ENCODE data around the gene SRRM1.
"Not testable (repeated sequence)": the region's sequence is repeated elsewhere in the genome, so short reads cannot be mapped to it uniquely, and the experiment has no call there.

The SRRM1 gene

DNA sequence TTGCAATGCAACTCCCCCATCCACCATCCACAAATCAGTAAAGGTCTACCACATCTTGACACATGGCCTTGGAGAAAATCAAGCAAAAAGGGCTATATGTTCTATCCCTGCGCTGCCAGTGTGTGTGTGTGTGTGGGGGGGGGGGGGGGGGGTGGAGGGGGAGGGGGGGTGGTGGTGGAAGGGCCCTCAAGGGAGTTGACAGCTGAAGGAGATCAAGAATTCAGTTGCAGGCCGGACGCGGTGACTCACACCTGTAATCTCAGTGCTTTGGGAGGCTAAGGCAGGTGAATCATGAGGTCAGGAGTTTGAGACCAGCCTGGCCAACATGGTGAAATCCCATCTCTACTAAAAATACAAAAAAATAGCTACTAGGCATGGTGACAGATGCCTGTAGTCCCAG lies 64.6 kb downstream of the SRRM1 start:
- H3K9ac ChIP-seq (ENCODE audit: low read depth, low read length) = no peak overlapping the region
- H3K4me1 ChIP-seq (ENCODE audit: insufficient read depth, low read length) = peaks cover 10% of the 10 kb centered on the region; the same call in 1 of the 2 replicates
- no peaks in the 10 kb centered on the region for H3K36me3 ChIP-seq (ENCODE audit: insufficient read depth, low read length)
- no peaks in the 10 kb centered on the region for H3K9me3 ChIP-seq (ENCODE audit: control insufficient read depth, insufficient read depth, low read length)

DNA sequence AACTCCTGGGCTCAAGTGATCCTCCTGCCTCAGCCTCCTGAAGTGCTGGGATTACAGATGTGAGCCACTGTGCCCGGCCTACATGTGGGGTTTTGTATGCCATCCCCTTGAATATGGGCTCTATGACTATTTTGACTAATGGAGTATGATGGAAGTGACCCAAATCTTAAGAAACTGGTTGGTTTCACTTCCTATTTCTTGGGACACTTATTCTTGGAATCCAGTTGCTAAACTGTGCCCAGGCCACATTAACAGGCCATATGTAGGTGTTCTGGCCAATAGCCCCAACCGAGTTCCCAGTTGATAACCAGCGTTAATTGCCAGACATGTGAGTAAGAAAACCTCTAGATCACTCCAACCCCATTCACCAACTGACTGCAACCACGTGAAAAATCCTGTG lies 65.8 kb downstream of the SRRM1 start:
- H3K4me1 ChIP-seq (ENCODE audit: insufficient read depth, low read length) = peaks cover 10% of the 10 kb centered on the region; the same call in 1 of the 2 replicates
- H3K9ac ChIP-seq (ENCODE audit: low read depth, low read length) = no peak overlapping the region
- H3K36me3 ChIP-seq (ENCODE audit: insufficient read depth, low read length) = no peaks in the 10 kb centered on the region
- no peaks in the 10 kb centered on the region for H3K9me3 ChIP-seq (ENCODE audit: control insufficient read depth, insufficient read depth, low read length)

DNA sequence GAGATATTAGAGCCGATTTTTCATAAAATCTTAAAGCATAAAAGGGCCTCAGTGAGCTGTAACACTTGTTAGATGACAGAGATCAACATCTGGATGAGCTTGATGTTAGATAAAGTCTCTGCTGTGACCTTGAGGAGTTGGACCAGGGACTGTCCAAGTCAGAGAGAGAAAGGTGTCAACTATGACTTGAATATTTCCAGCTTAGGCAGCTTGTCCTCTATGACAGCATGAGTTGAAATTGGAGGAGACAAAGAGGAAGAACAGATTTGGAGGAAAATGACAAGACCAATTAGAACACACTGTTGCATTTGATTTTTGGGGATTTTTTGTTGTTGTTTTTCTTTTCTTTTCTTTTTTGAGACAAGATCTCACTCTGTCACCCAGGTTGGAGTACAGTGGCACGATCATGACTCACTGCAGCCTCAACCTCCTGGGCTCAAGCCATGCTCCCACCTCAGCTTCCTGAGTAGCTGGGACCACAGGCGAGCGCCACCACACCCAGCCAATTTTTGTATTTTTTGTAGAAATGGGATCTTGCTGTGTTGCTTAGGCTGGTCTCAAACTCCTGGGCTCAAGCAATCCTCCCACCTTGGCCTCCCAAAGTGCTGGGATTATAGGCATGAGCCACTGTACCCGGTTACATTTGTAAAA lies 66.8 kb downstream of the SRRM1 start:
- Histone ChIP-seq H3K9ac (ENCODE audit: low read depth, low read length) (no peak overlapping the region), H3K9me3 (ENCODE audit: control insufficient read depth, insufficient read depth, low read length) (no peaks in the 10 kb centered on the region), H3K36me3 (ENCODE audit: insufficient read depth, low read length) (no peaks in the 10 kb centered on the region), H3K4me1 (ENCODE audit: insufficient read depth, low read length) (peaks cover 5% of the 10 kb centered on the region; the same call in 1 of the 2 replicates)

DNA sequence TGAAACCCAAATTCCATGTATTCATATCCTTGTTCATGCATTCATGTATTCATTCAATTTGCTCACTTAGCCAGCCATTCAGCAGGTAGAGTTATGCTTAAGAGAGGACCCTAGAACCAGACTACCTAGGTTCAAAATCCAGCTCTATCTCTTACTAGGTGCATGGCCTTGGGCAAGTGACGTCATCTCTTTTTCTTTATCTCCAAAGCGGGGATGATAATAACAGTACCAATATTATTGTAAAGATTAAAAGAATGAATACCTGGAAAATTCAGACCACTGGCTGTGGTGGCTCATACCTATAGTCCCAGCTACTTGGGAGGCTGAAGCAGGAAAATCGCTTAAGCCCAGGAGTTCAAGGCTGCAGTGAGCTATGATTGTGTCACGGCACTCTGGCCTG lies 68.2 kb downstream of the SRRM1 start:
- no peaks in the 10 kb centered on the region for H3K4me1 ChIP-seq (ENCODE audit: insufficient read depth, low read length)
- H3K9me3 ChIP-seq (ENCODE audit: control insufficient read depth, insufficient read depth, low read length) = no peaks in the 10 kb centered on the region
- H3K36me3 ChIP-seq (ENCODE audit: insufficient read depth, low read length) = no peaks in the 10 kb centered on the region
- H3K9ac ChIP-seq (ENCODE audit: low read depth, low read length) = no peak overlapping the region

DNA sequence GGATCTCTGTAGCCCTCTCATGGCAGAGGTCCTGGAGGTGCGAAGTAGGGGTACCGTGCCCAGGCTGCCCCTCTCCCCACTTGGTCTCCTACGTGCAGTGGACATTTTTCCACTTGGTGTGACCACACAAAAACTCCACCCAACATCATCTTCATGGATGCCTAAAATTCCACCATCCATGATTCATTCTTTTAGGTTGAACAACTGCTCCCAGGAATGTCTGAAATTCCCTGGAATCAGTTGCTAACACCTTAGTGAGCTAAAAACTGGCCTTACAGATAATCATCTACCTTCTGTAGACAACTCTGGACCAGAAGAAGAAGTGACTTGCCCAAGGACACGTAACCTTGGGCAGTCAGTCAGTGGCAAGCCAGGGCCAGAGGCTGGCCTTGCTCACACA lies 70.1 kb downstream of the SRRM1 start:
- no peak overlapping the region for H3K9ac ChIP-seq (ENCODE audit: low read depth, low read length)
- H3K9me3 ChIP-seq (ENCODE audit: control insufficient read depth, insufficient read depth, low read length) = no peaks in the 10 kb centered on the region
- H3K4me1 ChIP-seq (ENCODE audit: insufficient read depth, low read length) = no peaks in the 10 kb centered on the region
- H3K36me3 ChIP-seq (ENCODE audit: insufficient read depth, low read length) = no peaks in the 10 kb centered on the region

DNA sequence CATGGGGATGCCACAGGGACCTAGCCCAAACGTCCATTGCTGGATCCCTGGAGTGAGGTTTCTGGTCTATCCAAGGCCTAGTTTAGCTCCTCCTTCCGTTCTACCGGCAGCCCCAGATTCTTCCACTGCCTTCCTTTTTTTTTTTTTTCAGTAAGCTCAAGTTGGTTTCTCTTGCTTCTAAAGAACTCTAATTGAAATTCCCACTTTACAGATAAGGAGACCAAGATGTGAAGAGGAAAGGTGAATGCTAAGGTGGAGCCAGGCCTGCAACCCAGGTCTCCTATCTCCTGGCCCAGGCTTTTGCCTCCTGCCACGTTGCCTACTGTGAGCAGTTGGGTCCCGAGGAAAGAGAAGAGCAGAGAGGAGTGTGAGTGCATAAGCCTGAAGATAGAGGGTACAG lies 70.6 kb downstream of the SRRM1 start:
- no peaks in the 10 kb centered on the region for H3K4me1 ChIP-seq (ENCODE audit: insufficient read depth, low read length)
- no peaks in the 10 kb centered on the region for H3K9me3 ChIP-seq (ENCODE audit: control insufficient read depth, insufficient read depth, low read length)
- no peak overlapping the region for H3K9ac ChIP-seq (ENCODE audit: low read depth, low read length)
- H3K36me3 ChIP-seq (ENCODE audit: insufficient read depth, low read length) = no peaks in the 10 kb centered on the region

DNA sequence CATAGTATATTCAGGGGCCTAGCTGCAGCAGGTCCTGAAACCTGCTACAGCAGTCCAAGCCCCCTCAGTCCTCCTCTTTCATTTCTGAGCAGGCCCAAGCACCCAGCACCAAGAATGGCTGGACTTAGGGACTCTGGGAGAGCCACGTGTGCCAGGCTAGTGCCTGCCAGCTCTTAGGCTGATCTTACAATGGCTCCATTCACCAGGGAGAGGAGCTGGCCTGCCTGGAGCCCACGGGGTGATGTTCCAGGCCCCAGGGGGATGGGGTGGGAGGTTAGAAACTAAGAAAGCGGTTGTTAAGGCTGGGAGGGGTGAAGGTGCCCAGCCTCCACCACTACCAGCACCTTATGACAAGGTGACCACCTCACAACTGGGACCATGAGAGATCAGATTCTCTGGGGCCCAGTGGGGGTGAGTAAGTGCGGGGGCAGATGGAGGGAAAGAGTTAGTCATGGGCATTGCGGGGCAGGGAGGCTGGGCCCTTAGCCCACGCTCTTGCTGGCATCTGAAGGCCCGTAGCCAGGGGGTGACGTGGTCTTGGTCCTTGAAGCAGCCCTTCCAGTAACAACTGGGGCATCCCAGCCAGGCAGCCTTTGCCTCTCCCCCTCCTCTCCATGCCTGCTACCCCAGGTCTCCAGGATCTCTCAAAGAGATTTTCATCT lies 71.9 kb downstream of the SRRM1 start:
- Histone ChIP-seq H3K36me3 (ENCODE audit: insufficient read depth, low read length) (no peaks in the 10 kb centered on the region), H3K4me1 (ENCODE audit: insufficient read depth, low read length) (no peaks in the 10 kb centered on the region; the same call in 1 of the 2 replicates), H3K9me3 (ENCODE audit: control insufficient read depth, insufficient read depth, low read length) (no peaks in the 10 kb centered on the region), H3K9ac (ENCODE audit: low read depth, low read length) (no peak overlapping the region)

DNA sequence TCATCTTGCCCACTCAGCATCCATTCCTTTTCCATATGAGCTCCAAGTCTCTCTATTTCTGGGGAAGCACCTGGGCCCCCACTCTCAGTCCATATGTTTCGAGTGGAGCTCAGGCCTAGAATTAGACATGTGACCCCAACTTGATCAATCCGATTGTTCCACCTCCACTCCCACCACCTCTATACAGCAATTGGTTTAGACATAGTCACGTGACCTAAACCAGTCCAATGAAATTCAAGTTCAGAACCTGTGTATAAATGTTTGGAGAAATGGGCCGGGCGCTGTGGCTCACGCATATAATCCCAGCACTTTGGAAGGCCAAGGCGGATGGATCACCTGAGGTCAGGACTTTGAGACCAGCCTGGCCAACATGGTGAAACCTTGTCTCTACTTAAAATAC lies 72.6 kb downstream of the SRRM1 start:
- Histone ChIP-seq H3K9ac (ENCODE audit: low read depth, low read length) (no peak overlapping the region), H3K9me3 (ENCODE audit: control insufficient read depth, insufficient read depth, low read length) (no peaks in the 10 kb centered on the region), H3K36me3 (ENCODE audit: insufficient read depth, low read length) (no peaks in the 10 kb centered on the region), H3K4me1 (ENCODE audit: insufficient read depth, low read length) (no peaks in the 10 kb centered on the region; the same call in 1 of the 2 replicates)

DNA sequence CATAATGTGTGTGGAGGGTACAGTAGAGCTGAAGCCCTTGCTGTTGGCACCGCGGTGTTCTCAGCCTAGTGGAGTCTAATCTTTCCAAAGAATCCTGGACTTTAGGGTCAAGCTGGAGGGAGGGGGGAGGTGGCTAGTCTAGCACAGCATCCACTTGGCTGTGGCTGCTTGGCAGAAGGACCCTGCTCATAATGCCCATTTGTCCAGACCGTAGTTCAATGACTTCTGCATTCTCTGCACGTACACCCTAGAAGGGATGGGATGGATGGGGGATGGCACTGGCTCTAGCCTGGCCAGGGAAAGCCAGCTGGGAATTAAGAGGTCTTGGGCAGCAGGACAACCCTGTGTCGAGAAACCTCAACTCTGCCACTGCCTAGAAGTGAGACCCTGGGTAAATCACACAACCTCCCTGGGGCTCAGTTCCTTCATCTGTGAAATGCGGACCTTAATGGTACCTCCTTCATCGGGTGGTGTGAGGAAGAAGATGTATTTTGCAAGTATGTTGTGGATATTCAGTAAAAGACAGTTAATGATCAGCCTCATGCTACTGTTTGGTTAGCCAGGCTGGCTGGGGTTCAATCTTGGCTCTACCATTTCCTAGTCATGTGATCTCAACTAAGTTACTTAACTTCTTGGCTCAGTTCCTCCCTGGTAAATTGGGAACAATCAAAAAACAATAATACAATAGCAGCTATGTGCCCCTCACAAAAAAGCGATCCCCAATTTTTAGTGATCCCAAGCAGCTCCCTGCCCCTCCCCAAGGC lies 75.0 kb downstream of the SRRM1 start:
- Histone ChIP-seq H3K9ac (ENCODE audit: low read depth, low read length) (no peak overlapping the region), H3K9me3 (ENCODE audit: control insufficient read depth, insufficient read depth, low read length) (no peaks in the 10 kb centered on the region), H3K36me3 (ENCODE audit: insufficient read depth, low read length) (no peaks in the 10 kb centered on the region), H3K4me1 (ENCODE audit: insufficient read depth, low read length) (no peaks in the 10 kb centered on the region; the same call in 1 of the 2 replicates)

DNA sequence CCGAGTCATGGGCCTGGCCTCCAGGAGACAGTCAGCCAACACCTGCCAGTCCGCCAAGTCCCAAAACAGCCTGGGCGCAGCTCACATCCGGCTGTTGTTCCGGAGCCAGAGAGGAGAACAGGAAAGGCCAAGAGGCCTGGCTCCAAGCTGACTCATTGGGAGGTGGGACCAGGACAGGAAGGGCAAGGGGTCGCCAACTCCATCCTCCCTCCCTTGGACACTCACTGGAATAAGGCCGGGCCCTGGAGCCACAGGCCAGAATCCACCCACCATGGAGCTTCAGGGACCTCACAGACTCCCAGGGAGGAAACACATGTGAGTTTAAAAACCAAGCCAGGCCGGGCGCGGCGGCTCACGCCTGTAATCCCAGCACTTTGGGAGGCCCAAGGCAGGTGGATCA lies 77.0 kb downstream of the SRRM1 start:
- no peaks in the 10 kb centered on the region for H3K36me3 ChIP-seq (ENCODE audit: insufficient read depth, low read length)
- H3K9me3 ChIP-seq (ENCODE audit: control insufficient read depth, insufficient read depth, low read length) = no peaks in the 10 kb centered on the region
- no peaks in the 10 kb centered on the region; the same call in 1 of the 2 replicates for H3K4me1 ChIP-seq (ENCODE audit: insufficient read depth, low read length)
- H3K9ac ChIP-seq (ENCODE audit: low read depth, low read length) = no peak overlapping the region

DNA sequence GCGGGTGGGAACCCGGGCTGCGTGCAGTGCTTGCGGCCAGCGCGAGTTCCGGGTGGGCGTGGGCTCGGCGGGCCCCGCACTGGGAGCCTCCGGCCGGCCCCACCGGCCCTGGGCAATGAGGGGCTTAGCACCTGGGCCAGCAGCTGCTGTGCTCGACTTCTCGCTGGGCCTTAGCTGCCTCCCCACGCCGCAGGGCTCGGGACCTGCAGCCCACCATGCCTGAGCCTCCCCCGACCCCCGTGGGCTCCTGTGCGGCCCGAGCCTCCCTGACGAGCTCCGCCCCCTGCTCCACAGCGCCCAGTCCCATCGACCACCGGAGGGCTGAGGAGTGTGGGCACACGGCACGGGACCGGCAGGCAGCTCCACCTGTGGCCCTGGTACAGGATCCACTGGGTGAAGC lies 78.4 kb downstream of the SRRM1 start:
- no peak overlapping the region for H3K9ac ChIP-seq (ENCODE audit: low read depth, low read length)
- peaks cover under 1% of the 10 kb centered on the region; the same call in 1 of the 2 replicates for H3K4me1 ChIP-seq (ENCODE audit: insufficient read depth, low read length)
- H3K36me3 ChIP-seq (ENCODE audit: insufficient read depth, low read length) = no peaks in the 10 kb centered on the region
- H3K9me3 ChIP-seq (ENCODE audit: control insufficient read depth, insufficient read depth, low read length) = no peaks in the 10 kb centered on the region

DNA sequence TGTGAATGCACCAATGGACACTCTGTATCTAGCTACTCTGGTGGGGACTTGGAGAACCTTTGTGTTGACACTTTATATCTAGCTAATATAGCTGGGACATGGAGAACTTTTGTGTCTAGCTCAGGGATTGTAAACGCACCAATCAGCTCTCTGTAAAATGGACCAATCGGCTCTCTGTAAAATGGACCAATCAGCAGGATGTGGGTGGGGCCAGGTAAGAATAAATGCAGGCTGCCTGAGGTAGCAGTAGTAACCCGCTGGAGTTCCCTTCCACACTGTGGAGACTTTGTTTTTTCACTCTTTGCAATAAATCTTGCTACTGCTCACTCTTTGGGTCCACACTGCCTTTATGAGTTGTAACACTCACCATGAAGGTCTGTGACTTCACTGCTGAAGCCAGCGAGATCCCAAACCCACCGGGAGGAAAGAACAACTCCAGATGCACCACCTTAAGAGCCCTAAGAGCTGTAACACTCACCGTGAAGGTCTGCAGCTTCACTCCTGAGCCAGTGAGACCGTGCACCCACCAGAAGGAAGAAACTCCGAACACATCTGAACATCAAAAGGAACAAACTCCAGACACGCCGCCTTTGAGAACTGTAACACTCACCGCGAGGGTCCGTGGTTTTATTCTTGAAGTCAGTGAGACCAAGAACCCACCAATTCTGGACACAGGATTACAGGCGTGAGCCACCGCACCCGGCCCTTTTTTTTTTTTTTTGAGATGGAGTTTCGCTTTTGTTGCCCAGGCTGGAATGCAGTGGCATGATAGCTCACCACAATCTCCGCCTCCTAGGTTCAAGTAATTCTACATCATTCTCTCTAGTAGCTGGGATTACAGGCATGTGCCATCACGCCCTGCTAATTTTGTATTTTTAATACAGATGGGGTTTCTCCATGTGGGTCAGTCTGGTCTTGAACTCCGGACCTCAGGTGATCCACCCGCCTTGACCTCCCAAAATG lies 79.3 kb downstream of the SRRM1 start:
- H3K9me3 ChIP-seq (ENCODE audit: control insufficient read depth, insufficient read depth, low read length); H3K36me3 ChIP-seq (ENCODE audit: insufficient read depth, low read length); H3K4me1 ChIP-seq (ENCODE audit: insufficient read depth, low read length); H3K9ac ChIP-seq (ENCODE audit: low read depth, low read length): not testable (repeated sequence)
